ENCODE measurements around the gene SSH3. TPM values are rescaled to one million over a fixed set of nuclear protein-coding genes. Genes with fewer than 3 reads are reported as not detected.
A peak's percentile ranks its signal among the peaks of the same experiment; 100 is the strongest.

SSH3 gene
- total RNA-seq, 1 donor from 2014 or later = 20.1 TPM

DNA sequence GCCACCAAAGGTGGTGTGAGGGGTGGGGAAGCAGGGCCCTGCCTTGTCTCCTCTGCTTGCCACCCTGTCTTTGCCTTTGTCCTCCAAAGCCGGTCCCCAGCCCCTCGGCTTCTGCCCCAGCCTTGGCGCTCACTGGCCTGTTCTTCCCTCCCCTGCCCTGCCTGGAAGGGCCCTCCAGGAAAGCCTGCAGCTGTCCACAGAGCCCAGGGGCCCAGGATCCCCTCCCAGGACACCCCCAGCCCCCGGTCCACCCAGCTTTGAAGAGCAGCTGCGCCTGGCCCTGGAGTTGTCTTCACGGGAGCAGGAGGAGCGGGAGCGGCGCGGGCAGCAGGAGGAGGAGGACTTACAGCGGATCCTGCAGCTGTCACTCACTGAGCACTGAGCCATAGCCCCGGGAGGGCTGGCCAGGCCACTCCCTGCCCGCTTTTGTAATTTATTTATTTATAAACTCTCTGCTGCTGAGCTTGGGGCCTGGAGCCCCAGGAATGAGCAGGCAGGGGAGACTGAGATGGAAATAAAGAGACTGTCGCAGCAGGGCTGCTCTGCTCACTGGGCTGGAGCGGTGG is 1.3 kb upstream of the SSH3 start:
- H3K4me1 ChIP-seq (ENCODE audit: insufficient read depth, low read length) = peaks cover 10% of the 10 kb centered on the region
- no peak overlapping the region for H3K4me3 ChIP-seq (ENCODE audit: insufficient read depth, low read depth, low read length)
- H3K79me2 ChIP-seq (ENCODE audit: insufficient read depth, low read length) = peaks cover 1% of the 10 kb centered on the region
- no peak overlapping the region for H3K9ac ChIP-seq (ENCODE audit: low read length)
- TF ChIP-seq EZH2 (IDR thresholded peaks at IDR 0.05; ENCODE audit: insufficient read depth, low read length) = no peak
- TF ChIP-seq, protein P1, sequence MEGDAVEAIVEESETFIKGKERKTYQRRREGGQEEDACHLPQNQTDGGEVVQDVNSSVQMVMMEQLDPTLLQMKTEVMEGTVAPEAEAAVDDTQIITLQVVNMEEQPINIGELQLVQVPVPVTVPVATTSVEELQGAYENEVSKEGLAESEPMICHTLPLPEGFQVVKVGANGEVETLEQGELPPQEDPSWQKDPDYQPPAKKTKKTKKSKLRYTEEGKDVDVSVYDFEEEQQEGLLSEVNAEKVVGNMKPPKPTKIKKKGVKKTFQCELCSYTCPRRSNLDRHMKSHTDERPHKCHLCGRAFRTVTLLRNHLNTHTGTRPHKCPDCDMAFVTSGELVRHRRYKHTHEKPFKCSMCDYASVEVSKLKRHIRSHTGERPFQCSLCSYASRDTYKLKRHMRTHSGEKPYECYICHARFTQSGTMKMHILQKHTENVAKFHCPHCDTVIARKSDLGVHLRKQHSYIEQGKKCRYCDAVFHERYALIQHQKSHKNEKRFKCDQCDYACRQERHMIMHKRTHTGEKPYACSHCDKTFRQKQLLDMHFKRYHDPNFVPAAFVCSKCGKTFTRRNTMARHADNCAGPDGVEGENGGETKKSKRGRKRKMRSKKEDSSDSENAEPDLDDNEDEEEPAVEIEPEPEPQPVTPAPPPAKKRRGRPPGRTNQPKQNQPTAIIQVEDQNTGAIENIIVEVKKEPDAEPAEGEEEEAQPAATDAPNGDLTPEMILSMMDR (IDR thresholded peaks at IDR 0.05; ENCODE audit: insufficient read depth, low read depth, low read length) = no peak
- peak overlapping the region; percentile 93 for H3K4me2 ChIP-seq (ENCODE audit: low read length)
- H3K27ac ChIP-seq (ENCODE audit: low read depth, low read length) = no peak overlapping the region
- no peaks in the 10 kb centered on the region for H3K27me3 ChIP-seq (ENCODE audit: insufficient read depth, low read length)
- no peak for DNase-seq (ENCODE audit: low read depth)
- no peak overlapping the region for H2AFZ ChIP-seq (ENCODE audit: low read depth, low read length)
- Mint-ChIP-seq H3K9me3 (ENCODE audit: unreplicated experiment) (no peaks in the 10 kb centered on the region), H3K4me3 (ENCODE audit: unreplicated experiment) (peak overlapping the region; percentile 71), H3K27ac (ENCODE audit: unreplicated experiment) (peak overlapping the region; percentile 18), H3K27me3 (ENCODE audit: low read depth, unreplicated experiment) (peaks cover 2% of the 10 kb centered on the region), H3K4me1 (ENCODE audit: low read depth, unreplicated experiment) (peaks cover 5% of the 10 kb centered on the region), H3K36me3 (ENCODE audit: low read depth, unreplicated experiment) (peaks cover 12% of the 10 kb centered on the region)
- peaks cover 2% of the 10 kb centered on the region for H3K36me3 ChIP-seq (ENCODE audit: insufficient read depth, low read length)
- peaks cover 33% of the 10 kb centered on the region for H4K20me1 ChIP-seq (ENCODE audit: insufficient read depth, low read length)
- no peak for FAIRE-seq
- H3K9me3 ChIP-seq (ENCODE audit: insufficient read depth, low read depth, low read length) = no peaks in the 10 kb centered on the region

DNA sequence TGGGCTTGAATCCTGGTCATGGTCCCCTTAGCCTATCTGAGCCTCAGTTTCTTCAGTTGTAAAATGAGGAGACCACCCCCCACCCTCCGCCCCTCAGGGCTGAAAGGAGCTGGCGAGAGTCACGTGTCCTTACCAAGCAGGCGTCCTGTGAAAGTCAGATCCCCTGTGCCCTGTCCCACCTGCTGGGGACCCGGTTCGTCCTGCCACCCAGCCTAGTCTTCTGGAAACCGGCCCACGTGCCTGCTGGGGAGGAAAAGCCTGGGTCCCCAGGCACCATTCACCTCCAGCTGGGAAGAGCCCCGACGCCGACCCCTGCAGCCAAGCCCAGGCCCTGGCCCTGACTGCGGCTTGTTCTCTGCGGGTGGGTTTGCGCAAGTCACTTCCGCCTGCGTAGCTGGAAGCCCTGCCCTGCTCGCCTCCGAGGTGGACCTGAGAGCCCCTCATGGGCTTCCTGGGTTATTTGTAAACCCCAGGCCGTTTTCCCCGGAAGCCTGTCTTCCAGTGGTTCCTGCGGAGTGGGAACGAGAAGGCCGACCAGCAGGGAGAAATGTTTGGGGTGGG is 679 bp upstream of the SSH3 start:
- TF ChIP-seq, protein P1 (IDR thresholded peaks at IDR 0.05; ENCODE audit: insufficient read depth, low read depth, low read length) = no peak
- no peak for TF ChIP-seq EZH2 (IDR thresholded peaks at IDR 0.05; ENCODE audit: insufficient read depth, low read length)
- Mint-ChIP-seq H3K4me3 (ENCODE audit: unreplicated experiment) (peak overlapping the region; percentile 71), H3K36me3 (ENCODE audit: low read depth, unreplicated experiment) (peaks cover 11% of the 10 kb centered on the region), H3K27ac (ENCODE audit: unreplicated experiment) (peak overlapping the region; percentile 18), H3K27me3 (ENCODE audit: low read depth, unreplicated experiment) (peaks cover 2% of the 10 kb centered on the region), H3K4me1 (ENCODE audit: low read depth, unreplicated experiment) (peaks cover 5% of the 10 kb centered on the region), H3K9me3 (ENCODE audit: unreplicated experiment) (no peaks in the 10 kb centered on the region)
- Histone ChIP-seq H3K4me3 (ENCODE audit: insufficient read depth, low read depth, low read length) (peak overlapping the region; percentile 72), H3K4me1 (ENCODE audit: insufficient read depth, low read length) (peaks cover 10% of the 10 kb centered on the region), H3K4me2 (ENCODE audit: low read length) (peak overlapping the region; percentile 93), H3K79me2 (ENCODE audit: insufficient read depth, low read length) (no peaks in the 10 kb centered on the region), H4K20me1 (ENCODE audit: insufficient read depth, low read length) (peaks cover 33% of the 10 kb centered on the region), H3K9ac (ENCODE audit: low read length) (peak overlapping the region; percentile 76), H2AFZ (ENCODE audit: low read depth, low read length) (no peak overlapping the region), H3K9me3 (ENCODE audit: insufficient read depth, low read depth, low read length) (no peaks in the 10 kb centered on the region), H3K27ac (ENCODE audit: low read depth, low read length) (no peak overlapping the region), H3K27me3 (ENCODE audit: insufficient read depth, low read length) (no peaks in the 10 kb centered on the region), H3K36me3 (ENCODE audit: insufficient read depth, low read length) (peaks cover 2% of the 10 kb centered on the region)
- no peak for FAIRE-seq
- DNase-seq (ENCODE audit: low read depth) = no peak

DNA sequence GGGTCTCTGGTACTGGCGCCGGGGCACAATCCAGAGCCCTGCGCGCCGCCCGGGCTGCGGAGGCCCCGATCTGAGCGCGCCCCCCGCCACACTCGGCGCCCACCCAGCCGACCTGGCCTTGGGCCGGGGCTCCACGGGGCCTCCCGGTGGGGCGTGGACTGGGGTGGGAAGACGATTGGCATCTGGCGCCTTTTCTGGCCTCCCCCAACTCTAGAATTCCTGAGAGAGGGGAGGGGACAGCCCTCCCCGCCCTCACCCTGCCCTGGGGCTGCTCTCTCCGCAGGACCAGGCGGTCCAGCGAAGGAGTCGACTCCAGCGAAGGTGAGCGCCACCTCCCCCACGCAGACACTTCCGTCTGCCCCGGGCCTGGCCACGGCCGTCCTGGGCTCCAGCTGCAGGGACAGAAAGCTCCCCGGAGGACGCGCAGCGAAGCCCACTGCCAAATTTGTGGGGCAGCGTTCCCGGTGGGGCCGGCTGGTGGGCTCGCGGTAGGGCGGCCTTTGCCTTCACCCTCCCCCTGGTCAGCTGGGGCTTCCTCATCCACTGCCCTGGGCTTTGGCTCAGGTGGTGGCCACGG is 593 bp downstream of the SSH3 start:
- TF ChIP-seq, protein P1 (IDR thresholded peaks at IDR 0.05; ENCODE audit: insufficient read depth, low read depth, low read length) = no peak
- TF ChIP-seq EZH2 (IDR thresholded peaks at IDR 0.05; ENCODE audit: insufficient read depth, low read length) = no peak
- Histone ChIP-seq H3K27me3 (ENCODE audit: insufficient read depth, low read length) (no peaks in the 10 kb centered on the region), H4K20me1 (ENCODE audit: insufficient read depth, low read length) (peaks cover 20% of the 10 kb centered on the region), H2AFZ (ENCODE audit: low read depth, low read length) (peak overlapping the region; percentile 84), H3K36me3 (ENCODE audit: insufficient read depth, low read length) (peaks cover 2% of the 10 kb centered on the region), H3K4me2 (ENCODE audit: low read length) (peak overlapping the region; percentile 93), H3K27ac (ENCODE audit: low read depth, low read length) (peak overlapping the region; percentile 26), H3K4me3 (ENCODE audit: insufficient read depth, low read depth, low read length) (peak overlapping the region; percentile 72), H3K9ac (ENCODE audit: low read length) (peak overlapping the region; percentile 76), H3K4me1 (ENCODE audit: insufficient read depth, low read length) (peaks cover 10% of the 10 kb centered on the region), H3K79me2 (ENCODE audit: insufficient read depth, low read length) (no peaks in the 10 kb centered on the region), H3K9me3 (ENCODE audit: insufficient read depth, low read depth, low read length) (no peaks in the 10 kb centered on the region)
- peaks cover 5% of the 10 kb centered on the region for H3K4me1 Mint-ChIP-seq (ENCODE audit: low read depth, unreplicated experiment)
- FAIRE-seq (no peak), DNase-seq (ENCODE audit: low read depth) (no peak)
- H3K27me3 Mint-ChIP-seq (ENCODE audit: low read depth, unreplicated experiment) = peaks cover 2% of the 10 kb centered on the region
- H3K4me3 Mint-ChIP-seq (ENCODE audit: unreplicated experiment) = peak overlapping the region; percentile 73
- H3K9me3 Mint-ChIP-seq (ENCODE audit: unreplicated experiment) = no peaks in the 10 kb centered on the region
- peaks cover 4% of the 10 kb centered on the region for H3K36me3 Mint-ChIP-seq (ENCODE audit: low read depth, unreplicated experiment)
- no peak overlapping the region for H3K27ac Mint-ChIP-seq (ENCODE audit: unreplicated experiment)
